ENCODE measurements around the gene EXOSC3.

The EXOSC3 gene

GRCh38 chr9:37732086-37732741, 52.6 kb downstream of the EXOSC3 start:
- DNase-seq = no peak

GRCh38 chr9:37730839-37731238, 54.0 kb downstream of the EXOSC3 start:
- no peak for DNase-seq

GRCh38 chr9:37730256-37730655, 54.6 kb downstream of the EXOSC3 start:
- no peak for DNase-seq
